Superior temporal gyrus (tissue), 1 donor: ENCODE measurements around the gene MYMK.

Source experiments
- DNase-seq: peaks from one replicate; pipeline ENCODE4 v3.0.0-alpha.2; 2016; ENCODE audit errors: extremely low spot score

MYMK gene

DNA sequence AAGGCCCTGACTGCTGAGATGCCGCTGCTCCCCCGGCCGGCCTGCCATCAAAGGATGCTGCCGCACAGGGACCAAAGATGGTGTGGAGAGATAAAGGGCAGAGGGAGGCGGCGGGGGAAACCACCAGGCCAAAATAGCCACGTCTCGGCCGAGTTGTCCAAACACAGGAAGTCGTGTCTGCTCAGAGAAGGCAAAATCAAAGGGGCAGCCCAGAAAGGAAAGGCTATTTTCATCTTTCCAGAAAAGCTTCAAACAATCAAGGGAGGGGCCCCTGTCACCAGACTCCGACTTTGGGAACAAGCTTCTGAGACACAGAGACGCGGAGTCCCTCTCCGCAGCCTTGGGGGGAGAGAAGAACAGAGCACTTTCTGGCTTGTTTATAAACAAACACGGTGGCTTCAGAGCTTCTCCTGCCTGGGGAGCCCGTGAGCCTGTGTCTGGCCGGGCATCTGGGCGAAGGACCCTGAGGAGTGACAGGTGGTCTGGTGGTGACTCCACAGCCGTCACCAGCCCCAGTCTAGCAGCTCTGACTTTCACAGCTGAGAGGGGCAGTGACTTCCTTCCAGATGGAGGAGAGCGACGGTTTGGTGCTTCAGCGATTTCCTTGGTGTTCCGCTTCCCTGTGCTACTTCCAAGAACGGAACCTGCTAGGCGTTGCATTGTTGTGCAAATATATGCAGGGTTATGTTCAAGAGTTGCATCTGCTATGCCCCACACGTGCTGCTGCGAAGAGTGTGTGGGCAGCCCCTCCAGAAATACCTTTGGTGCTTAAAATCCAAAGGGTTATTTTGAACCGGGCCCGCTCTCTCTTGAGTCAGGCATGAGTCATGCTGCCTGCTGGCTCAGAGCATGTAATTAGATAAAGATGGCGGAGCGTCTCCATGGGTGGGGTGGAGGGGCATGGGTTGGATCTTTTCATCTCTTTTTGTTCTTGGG lies 33.7 kb upstream of the MYMK start:
- DNase-seq, result peak; percentile 67

DNA sequence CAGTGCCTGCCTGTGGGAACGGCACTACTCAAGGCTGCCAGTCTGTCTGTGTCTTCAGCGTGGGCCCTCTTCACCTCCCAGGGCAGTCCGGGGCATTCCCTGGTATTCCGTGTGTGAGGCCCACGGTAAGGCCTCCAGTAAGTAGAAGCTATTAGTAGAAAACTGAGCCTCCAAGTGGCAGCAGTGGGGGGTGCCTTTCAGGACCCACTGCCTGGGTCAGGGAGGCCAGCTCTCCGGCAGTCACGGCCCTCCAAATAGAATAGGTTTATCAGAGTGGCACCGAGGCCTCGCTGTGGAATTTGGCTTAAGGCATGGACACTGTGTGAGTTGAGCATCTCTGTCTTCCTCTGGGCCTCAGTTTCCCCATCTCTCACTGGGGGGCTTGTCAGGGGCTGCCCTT lies 32.8 kb upstream of the MYMK start:
- DNase-seq, result no peak

DNA sequence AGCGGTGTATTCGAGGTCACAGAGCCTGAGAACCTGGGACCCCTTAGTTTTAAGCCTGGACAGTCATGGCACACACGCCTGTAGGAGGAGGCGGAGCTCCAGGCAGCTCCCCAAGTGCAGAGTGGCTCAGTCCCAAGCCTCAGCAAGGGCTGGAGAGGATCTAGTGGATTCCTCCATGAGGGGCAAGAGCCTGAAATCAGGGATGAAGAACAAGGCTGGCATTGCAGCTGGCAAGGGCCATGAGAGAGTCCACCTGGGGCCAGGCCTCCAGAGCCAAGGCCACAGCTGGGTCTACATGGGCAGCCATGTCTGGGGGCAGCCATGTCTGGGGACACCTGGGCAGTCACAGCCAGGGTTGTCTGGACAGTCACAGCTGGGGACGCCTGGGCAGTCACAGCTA lies 31.6 kb upstream of the MYMK start:
- DNase-seq, result no peak

DNA sequence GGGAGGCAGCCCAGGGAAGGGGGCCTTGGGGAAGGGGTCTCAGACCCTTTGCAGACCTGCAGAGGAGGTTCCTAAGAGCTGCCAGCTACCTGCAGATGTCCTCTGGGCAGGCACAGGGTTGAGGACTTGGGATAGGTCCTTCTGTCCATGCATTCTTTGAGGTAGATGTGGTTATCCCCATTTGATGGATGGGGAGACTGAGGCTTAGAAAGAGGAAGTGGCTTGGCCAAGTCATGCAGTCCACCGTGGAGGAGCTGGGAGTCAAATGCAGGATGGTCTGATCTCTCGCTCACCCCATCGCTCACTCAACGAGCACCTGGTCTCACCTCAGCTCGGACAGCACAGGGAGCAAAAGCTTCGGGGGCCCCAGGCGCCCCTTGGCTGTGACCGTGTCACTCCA lies 30.0 kb upstream of the MYMK start:
- no peak for DNase-seq

DNA sequence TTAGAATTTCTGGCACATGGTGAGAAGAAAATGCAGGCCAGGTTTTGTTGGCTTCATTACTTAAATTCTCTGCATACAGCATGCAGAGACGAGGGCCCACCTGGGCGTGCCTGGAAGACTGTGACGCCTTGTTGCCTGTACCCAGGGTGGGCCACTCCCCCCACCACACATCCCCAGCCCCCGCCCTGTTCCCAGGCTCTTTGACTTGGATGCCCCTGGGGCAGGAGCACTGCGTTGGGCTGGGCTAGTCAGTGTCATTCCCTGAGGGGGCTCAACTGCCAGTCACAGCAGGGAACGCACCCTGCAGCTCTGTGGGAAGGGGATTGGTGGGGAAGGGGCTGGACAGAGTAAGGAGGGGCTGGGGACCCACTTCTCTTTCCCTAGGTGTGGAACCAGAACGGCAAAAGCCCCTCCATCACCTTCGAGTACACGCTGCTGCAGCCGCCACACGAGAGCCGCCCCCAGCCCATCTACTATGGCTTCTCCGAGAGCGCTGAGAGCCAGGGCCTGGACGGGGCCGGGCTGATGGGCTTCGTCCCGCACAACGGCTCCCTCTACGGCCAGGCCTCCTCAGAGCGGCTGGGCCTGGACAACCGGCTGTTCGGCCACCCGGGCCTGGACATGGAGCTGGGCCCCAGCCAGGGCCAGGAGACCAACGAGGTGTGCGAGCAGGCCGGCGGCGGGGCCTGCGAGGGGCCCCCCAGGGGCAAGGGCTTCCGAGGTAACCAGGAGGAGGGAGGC lies 29.4 kb upstream of the MYMK start:
- DNase-seq, result no peak

DNA sequence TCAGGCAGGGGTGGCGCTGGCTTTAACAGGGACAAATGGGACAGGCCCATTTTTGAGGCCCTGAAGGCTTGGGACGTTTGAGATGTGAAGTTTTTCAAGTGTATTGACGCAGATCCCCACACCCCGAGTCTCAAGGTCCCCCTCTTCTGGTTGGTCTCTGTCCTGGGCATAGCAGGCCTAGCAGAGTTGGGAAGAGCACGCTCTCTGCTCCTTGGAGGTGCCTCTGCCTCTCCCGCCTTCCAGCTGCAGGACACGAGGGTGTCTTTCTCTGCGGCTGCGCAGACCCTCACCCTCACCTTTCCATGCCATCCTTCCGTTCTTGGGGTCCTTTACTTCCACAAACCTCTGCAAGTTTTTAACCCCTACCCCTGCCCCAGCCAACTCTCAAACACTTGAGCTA lies 28.4 kb upstream of the MYMK start:
- DNase-seq, result no peak

DNA sequence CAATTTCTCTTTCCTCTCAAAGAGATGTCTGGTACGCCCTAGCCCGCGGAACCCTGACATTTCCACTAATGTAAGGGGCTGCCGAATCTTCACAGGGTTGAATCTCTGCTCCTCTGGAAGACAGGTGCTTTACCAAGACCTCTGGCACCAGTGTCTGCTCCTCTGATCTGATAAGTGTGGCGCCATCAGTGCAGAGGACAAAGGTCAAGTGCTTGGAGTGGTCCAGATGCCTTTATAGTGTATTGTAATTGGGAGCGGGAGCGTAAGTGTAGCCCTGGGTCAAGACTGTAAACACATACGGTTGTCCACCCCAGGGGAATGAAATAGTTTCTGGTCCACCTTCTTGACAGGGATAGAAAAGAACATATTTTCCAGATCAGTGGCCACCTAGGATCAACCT lies 27.5 kb upstream of the MYMK start:
- no peak for DNase-seq

DNA sequence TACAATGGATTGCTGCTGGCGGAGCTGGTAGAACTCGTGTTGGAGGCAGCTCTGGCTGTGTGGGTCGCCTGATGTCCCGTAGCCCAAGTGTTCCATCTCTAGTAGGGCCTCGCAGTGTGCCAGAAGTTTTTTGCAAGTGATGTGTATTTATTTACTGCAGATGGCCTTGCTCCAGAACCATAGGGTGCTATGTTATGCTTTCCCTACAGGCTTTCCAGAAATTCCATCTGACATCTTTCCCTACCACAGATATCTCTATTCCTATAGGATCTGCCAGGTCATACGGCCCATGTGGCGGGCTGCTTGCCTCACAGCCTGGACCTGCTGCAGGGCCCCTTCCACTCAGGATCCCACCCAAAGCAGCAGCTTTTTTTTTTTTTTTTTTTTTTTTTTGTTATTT lies 26.7 kb upstream of the MYMK start:
- DNase-seq, result no peak

DNA sequence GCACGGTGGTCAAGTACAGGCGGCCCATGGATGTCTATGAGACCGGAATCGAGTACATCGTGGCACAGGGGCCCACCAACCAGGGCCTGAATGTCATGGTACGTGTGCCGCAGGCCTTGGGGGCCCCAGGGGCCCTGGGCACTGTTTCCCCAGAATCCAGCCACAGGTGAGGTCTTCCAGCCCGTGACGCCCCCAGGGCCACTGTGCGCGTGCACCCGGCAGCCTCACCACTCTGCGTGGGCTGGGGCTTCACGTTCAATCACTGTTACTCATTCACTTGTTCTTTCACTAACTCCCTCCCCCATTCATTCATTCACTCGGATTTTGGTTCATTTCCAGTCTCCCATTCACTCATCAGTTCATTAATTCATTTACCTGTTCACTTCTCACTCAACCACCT lies 22.4 kb upstream of the MYMK start:
- no peak for DNase-seq

DNA sequence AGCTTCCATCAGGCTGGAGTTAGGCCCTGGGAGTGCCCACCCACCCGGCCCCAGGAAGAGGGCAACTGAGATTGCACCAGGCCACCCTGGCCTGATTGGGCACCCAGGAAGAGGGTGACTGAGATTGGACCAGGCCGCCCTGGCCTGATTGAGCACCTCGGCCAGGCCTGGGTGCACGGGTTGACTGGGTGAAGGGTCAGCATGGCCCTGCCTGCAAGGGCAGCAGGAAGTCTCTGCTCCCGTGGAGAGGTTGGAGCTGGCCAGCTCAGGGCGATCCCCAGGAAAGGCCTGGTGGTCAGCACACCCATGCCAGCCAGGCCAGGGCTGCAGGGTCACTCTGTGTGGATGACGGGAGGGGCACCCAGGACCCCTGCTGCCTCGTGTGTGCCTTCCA lies 21.5 kb upstream of the MYMK start:
- DNase-seq, result no peak

DNA sequence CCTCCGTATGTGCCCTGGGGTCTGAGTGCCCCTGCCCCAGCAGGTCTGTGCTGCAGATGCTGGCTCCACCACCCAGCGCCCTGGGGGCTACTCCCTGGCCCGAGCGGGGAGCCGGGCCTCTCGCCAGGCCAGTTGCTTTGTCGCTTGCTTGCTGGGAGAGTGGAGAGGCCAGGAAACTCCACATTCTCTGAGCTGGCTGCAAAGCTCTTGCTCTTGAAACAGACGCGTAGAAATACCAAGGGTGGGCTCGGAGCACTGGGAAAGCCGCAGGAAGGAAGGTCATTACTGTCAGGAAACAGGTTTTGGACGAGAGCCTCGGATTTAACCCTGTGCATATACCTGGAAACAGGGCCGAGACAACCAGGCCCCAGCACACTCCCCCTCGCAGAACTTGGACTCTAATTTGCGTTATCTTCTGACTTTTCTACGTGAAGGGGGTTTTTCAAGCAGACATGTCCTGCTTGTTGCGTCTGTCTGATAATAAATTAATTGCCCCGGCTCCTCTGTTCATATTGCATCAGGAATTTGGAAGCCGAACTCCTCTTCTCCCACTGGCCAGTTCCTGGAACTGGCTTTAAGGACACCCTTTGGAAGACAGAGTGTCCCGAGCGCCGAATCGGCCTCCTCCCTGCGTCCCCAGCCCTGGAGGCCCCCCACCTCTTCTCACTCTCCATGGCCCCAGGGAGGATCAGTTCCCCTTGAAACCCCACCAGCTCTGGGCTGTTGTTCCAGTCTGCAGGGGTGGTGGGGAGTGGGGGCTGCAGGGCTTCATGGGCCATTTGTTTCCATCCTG lies 20.9 kb upstream of the MYMK start:
- no peak for DNase-seq

DNA sequence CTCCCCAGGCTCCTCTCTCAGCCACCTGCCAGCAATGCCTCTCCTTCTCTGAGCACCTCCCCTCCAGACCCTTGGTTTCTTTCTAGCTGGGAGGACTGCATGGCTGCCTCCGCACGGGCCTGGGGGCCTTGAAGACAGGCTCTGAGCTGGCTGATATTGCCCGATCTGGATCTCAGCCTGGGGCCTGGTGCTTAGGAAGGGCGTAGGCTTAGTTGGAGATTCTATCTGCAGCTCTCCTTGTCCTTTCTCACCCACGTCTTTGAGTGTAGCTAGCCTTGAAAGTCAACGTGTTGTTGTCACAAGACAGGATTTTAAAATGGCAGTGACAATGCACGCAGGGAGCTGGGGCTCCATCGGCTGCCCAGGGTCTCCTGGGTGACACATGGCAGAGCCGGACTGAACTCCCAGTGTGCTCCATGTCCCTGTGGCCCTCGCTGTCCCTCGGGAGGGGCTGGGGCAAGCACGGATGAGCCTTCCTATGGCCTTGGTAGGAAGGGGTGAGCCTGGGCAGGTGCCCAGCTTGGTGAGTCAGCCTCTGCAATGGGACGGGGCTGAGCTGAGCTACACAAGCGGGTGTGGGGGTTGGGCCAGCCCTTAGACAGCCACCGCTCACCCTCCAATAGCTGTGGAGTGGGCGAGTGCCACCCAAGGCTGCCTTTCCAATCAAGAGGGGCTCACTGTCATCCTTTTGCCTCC lies 19.2 kb upstream of the MYMK start:
- DNase-seq, result no peak

DNA sequence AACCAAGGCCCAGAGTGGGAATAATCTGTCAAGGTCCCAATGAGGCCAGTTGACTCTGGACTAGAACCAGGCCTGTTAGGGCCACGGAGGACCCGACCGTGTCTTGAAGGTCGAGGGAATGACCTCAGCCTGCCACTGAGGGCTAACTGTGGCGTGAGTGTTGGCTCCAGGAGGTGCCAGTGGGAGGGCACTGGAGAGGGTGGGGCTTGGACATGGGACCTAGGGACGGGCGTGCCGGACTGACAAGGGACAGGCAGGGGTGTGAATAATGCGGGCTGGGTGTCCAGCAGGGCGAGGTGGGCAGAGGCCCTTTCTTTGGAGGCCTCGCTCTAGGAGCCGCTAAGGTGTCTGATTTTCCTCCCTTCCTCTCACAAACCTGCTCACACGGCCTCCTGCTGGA lies 17.2 kb upstream of the MYMK start:
- no peak for DNase-seq

DNA sequence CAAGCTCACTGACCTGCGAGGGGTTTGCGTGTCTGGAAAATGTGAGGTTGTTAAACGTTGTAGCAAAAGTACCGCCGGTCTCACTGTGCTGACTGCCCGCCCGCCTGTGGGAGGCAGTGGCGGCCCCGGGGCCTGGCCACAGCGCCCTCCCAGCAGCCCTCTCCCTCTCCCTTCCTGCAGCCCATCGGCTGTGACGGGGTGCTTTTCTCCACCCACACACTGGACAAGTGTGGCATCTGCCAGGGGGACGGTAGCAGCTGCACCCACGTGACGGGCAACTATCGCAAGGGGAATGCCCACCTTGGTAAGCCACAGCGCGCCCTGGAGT lies 15.9 kb upstream of the MYMK start:
- no peak for DNase-seq

DNA sequence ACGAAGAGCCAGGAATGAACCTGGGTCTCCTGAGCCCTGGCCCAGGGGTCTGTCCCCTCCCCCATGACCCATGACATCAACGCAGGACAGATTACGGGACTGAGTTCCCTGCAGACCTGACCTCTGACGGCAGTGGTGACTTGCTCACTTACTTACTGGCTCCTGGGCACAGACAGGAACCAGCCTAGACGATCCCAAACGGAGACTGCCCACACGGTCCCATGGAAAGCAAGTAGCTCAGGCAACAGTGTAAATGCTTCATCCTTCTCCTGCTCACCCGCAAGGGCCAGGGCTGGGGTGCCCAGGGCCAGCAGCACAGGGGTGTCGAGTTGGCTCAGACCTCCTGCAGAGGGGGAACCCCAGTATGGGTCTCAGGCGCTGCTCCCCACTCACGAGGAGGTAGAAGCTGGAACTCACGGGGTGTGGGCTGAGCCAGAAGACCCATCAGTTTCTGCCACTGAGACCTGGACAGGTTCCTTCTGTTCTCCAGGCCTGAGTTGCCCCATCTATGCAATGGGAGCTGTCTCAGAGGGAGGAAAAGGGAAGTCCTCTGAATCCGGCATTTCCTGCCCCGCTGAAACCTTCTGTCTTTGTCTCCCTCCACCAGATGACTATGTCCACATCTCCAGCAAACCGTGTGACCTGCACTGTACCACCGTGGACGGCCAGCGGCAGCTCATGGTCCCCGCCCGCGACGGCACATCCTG lies 15.4 kb upstream of the MYMK start:
- no peak for DNase-seq

DNA sequence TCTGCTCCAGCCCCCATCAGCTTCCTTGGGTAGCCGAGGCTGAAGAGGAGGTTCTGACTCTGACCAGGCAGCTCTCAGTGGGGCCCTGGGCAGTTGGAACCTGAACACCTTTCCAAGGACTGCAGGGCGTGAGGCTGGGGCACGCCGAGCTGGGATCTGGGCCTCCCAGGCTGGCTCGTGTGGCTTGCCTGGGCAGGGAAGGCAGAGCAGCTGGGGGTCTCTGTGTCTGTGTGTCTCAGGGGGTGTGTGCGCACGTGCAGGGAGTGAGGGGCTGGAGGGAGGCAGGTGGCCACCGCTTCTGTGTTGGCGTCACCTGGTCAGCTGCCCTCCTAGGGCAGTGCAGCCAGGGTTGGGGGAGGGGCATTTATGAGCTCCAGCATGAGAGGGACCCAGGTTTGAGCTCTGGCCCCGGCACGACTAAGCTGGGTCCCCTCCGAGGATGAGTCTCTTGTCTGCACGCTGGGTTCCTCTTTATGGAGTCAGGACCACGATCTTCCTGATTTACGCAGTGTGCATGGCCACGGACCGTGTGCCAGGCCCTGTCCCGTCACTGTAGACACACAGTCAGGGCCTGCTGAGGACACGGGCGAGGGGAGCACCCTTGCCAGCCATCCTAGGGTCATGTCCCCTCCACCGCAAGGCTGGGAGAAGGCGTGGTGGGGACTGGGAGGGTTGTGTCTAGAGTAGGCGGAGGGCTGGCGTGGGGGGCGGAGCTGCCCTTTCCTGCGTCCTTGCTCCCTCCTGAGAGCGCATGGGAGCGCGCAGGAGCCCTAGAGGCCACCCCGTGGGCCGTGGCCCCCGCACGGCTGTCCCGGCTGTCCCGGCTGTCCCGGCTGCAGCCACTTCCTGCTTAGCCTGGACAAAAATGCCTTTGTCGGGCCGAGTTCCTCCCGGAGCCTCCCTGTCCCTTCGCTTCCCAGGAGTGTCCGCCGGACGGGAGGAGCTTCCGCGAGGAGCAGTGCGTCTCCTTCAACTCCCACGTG lies 14.4 kb upstream of the MYMK start:
- no peak for DNase-seq

DNA sequence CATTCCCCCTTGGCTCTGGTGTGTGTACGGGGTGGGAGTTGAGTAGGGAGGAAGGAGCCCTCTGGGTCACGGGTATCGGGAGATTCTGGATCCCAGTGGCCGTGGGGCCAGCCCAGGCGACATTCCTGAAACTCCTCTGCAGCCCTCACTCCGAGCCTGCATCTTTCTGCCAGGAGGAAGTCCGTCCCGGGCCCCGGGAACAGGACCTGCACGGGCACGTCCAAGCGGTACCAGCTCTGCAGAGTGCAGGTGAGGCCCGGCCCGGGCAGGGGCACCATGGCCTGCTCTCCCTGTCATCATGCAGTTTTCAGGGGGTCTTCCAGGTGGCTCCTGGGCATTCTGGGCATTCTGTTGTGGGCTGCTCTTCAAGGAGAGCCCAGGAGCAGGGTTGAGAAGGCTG lies 13.4 kb upstream of the MYMK start:
- DNase-seq, result no peak

DNA sequence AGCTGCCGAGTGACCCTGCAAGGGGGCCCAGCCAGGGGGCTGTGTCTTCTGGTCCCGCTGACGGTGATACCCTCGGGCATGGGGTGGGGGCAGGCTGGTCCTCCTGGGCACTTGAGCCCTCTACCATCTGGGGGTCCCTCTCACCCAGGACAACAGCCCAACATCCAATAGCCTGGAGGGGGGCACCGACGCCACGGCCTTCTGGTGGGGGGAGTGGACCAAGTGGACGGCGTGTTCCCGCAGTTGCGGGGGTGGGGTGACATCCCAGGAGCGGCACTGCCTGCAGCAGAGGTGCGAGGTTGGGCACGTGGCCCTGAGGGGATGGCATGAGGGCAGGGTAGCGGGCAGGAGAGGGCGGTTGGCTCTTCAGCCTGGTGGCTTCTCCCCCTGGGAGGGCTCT lies 12.5 kb upstream of the MYMK start:
- DNase-seq, result no peak

DNA sequence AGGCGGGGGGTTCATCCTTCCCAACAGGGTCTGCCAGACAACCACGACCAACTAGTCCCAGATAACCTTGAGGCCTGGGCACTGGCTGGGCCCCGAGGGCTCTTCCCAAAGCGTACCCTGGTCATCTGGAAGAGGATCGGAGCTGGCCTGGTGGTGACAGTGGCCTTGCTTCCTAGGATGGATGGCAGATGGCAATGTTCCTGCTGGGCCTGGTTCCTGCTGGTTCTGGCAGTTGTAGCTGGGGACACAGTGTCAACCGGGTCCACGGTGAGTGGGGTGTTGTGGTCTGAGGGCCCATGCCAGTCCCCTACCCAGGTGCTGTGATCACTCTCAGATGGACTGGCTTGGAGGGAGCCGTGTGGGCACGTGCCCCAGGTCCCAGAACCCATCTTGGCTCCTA lies 11.8 kb upstream of the MYMK start:
- no peak for DNase-seq

DNA sequence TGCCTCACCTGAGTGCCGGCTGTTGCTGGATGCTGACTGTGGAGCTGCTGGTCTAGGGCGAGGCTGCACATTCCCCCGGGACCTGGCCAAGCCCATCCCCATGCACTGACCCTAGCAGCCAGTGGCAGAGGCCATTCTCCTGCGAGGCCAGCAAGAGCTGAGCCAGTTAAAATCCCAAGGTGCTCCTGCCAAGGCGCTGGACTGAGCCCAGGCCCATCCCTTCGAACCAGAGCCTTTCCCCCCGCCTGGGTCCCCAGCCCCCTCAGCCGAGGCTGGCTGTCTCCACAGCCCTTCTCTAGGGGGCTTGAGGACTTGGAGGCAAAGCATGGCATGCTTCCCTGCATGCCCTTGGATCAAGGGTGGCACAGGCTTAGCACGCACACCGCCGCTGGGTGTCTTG lies 11.3 kb upstream of the MYMK start:
- DNase-seq, result no peak
